ENCODE data around the gene ZKSCAN7.

DNA sequence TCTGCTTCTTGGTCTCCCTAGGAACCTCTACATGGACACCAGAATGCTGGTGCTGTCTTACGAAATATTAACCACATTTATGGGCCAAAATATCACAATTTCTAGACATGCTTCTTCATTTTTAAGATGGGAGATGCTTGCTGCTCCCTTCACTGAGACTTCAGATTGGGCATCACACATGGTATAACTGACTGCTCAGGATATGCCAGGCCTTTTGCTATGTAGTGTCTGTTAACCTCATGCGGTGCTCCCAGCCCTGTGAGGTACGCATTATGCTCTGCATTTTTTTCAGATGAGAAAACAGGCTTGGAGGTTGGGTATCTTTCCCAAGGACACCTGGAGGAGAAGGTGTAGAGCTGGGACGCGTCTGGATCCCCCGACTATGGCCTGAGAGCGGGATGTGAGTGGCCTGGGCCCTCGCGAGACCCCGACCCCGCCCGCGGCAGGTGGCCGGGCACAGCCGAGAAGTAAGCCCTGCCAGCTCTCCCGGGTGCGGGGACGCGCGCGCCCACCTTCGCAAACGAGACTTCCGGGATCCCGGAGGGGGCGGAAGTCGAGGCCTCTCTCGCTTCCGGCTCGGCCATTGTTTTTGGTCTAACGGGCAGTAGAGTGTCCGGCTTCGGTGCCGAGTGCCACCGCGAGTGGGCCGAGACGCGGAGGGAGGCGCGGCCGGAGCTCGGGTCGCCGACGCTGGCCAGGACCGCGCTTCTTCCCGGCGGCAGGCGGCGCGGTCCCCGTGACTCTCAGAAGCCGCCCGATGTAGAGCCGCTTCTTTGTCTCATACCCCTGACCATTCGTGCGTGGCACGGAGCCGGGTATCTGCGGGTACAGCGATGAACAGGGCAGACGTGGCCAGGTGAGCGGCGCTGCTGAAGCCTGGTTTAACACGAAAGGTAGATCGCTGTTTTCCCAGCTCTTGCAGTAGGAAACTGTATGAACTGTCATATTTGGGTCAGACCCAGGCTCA, at the start of gene ZKSCAN7:
- TF ChIP-seq, protein P1, sequence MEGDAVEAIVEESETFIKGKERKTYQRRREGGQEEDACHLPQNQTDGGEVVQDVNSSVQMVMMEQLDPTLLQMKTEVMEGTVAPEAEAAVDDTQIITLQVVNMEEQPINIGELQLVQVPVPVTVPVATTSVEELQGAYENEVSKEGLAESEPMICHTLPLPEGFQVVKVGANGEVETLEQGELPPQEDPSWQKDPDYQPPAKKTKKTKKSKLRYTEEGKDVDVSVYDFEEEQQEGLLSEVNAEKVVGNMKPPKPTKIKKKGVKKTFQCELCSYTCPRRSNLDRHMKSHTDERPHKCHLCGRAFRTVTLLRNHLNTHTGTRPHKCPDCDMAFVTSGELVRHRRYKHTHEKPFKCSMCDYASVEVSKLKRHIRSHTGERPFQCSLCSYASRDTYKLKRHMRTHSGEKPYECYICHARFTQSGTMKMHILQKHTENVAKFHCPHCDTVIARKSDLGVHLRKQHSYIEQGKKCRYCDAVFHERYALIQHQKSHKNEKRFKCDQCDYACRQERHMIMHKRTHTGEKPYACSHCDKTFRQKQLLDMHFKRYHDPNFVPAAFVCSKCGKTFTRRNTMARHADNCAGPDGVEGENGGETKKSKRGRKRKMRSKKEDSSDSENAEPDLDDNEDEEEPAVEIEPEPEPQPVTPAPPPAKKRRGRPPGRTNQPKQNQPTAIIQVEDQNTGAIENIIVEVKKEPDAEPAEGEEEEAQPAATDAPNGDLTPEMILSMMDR (IDR thresholded peaks at IDR 0.05) = no peak
- no peak for TF ChIP-seq EP300 (IDR thresholded peaks at IDR 0.05)

All from sigmoid colon (tissue), 4 donors.